ENCODE measurements around the gene ABCC1. TPM values are rescaled to one million over a fixed set of nuclear protein-coding genes. Genes with fewer than 3 reads are reported as not detected.

Gene ABCC1
- total RNA-seq, 2 donors from 2014 or later, result 22.0 to 22.2 TPM

DNA sequence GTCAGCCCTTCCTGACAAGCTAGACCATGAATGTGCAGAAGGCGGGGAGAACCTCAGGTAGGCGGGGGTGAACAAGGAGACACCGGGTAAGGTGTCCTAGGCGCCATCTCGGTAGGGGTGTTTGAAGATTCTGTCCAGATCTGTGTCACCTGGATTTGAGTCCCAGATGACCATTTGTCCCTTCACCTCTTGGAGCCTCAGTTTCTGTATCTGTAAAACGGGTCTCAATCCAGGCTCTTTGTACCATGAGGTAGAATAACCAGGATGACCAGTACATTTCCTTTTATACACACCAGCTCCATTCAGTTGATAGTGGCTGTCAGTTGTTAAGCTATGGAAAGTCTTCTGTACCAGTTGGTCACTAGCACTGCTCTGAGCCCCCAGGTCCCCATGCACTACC is 187.2 kb downstream of the ABCC1 start:
- DNase-seq, result no peak
- no peaks in the 10 kb centered on the region for H3K27me3 ChIP-seq
- H3K9me3 ChIP-seq, result no peaks in the 10 kb centered on the region
- intact Hi-C loops (cut with DNase I), result no loop called here
- no peak overlapping the region for H3K27ac ChIP-seq
- H3K4me3 ChIP-seq, result no peak overlapping the region
- peaks cover 6% of the 10 kb centered on the region for H3K36me3 ChIP-seq
- H3K4me1 ChIP-seq, result no peaks in the 10 kb centered on the region
- no peak overlapping the region for H3K9ac ChIP-seq (ENCODE audit: low read depth in 2 of 2, low read length in 2 of 2)
- no peak for TF ChIP-seq CTCF (IDR thresholded peaks at IDR 0.05)

- intact Hi-C loops (cut with DNase I), result no loop called here
- H3K27me3 ChIP-seq, result no peaks in the 10 kb centered on the region
- no peak for DNase-seq
- H3K9me3 ChIP-seq, result no peaks in the 10 kb centered on the region
- no peak for TF ChIP-seq CTCF (IDR thresholded peaks at IDR 0.05)
- peaks cover 6% of the 10 kb centered on the region for H3K36me3 ChIP-seq
- H3K9ac ChIP-seq (ENCODE audit: low read depth in 2 of 2, low read length in 2 of 2), result no peak overlapping the region
- no peak overlapping the region for H3K4me3 ChIP-seq
- H3K4me1 ChIP-seq, result no peaks in the 10 kb centered on the region
- H3K27ac ChIP-seq, result no peak overlapping the region
Observed at GRCh38 chr16:16137110-16137509, 187.7 kb downstream of the ABCC1 start.

- no peaks in the 10 kb centered on the region for H3K4me1 ChIP-seq
- no peaks in the 10 kb centered on the region for H3K9me3 ChIP-seq
- H3K4me3 ChIP-seq, result no peak overlapping the region
- no peak overlapping the region for H3K27ac ChIP-seq
- H3K9ac ChIP-seq (ENCODE audit: low read depth in 2 of 2, low read length in 2 of 2), result no peak overlapping the region
- no peak for DNase-seq
- H3K27me3 ChIP-seq, result no peaks in the 10 kb centered on the region
- no peak for TF ChIP-seq CTCF (IDR thresholded peaks at IDR 0.05)
- peaks cover 6% of the 10 kb centered on the region for H3K36me3 ChIP-seq
- intact Hi-C loops (cut with DNase I), result no loop called here
Observed at GRCh38 chr16:16138034-16138635, 188.7 kb downstream of the ABCC1 start.

- no peaks in the 10 kb centered on the region for H3K4me1 ChIP-seq
- no peak overlapping the region for H3K27ac ChIP-seq
- TF ChIP-seq CTCF (IDR thresholded peaks at IDR 0.05), result no peak
- no peak overlapping the region for H3K4me3 ChIP-seq
- intact Hi-C loops (cut with DNase I), result no loop called here
- no peaks in the 10 kb centered on the region for H3K27me3 ChIP-seq
- peaks cover 6% of the 10 kb centered on the region for H3K36me3 ChIP-seq
- no peak overlapping the region for H3K9ac ChIP-seq (ENCODE audit: low read depth in 2 of 2, low read length in 2 of 2)
- DNase-seq, result no peak
- no peaks in the 10 kb centered on the region for H3K9me3 ChIP-seq
Observed at GRCh38 chr16:16139061-16139460, 189.6 kb downstream of the ABCC1 start.

DNA sequence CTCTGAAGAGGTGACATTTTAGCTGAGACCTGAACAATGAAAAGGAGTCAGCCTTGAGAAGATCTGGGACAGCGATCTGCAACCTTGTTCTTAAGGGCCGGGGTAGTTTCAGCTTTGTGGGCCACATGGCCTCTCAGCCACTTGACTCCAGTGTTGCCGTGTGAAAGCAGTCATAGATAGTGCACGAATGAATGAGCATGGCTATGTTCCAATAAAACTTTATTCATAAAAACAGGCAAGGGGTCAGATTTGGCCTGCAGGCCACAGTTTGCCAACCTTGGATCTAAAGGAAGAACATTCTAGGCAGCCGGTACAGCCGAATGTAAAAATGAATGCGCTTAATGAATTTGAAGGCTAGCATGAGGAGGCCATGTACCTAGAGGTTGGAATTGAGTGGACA is 190.4 kb downstream of the ABCC1 start:
- no peak for DNase-seq
- no peaks in the 10 kb centered on the region for H3K27me3 ChIP-seq
- no peak for TF ChIP-seq CTCF (IDR thresholded peaks at IDR 0.05)
- no peaks in the 10 kb centered on the region for H3K4me1 ChIP-seq
- H3K9me3 ChIP-seq, result no peaks in the 10 kb centered on the region
- no peak overlapping the region for H3K9ac ChIP-seq (ENCODE audit: low read depth in 2 of 2, low read length in 2 of 2)
- H3K36me3 ChIP-seq, result peaks cover 6% of the 10 kb centered on the region
- no peak overlapping the region for H3K4me3 ChIP-seq
- intact Hi-C loops (cut with DNase I), result no loop called here
- no peak overlapping the region for H3K27ac ChIP-seq

Measured in colonic mucosa (tissue), 4 donors.